ENCODE measurements around the gene HTT. TPM values are rescaled to one million over a fixed set of nuclear protein-coding genes. Genes with fewer than 3 reads are reported as not detected.
A peak's percentile ranks its signal among the peaks of the same experiment; 100 is the strongest.

Gene HTT
- total RNA-seq, 1 donor from 2014 or later: 43.8 TPM

- no peak for DNase-seq (ENCODE audit: low read depth)
- Histone ChIP-seq H3K27me3 (ENCODE audit: control insufficient read depth, insufficient read depth, low read length) (no peaks in the 10 kb centered on the region), H3K36me3 (ENCODE audit: control insufficient read depth, insufficient read depth, low read length) (no peaks in the 10 kb centered on the region), H3K4me3 (ENCODE audit: low read depth, low read length) (no peak overlapping the region)
- TF ChIP-seq CTCF (IDR thresholded peaks at IDR 0.05; ENCODE audit: insufficient read depth, low read length, poor library complexity, severe bottlenecking): no peak
Observed at GRCh38 chr4:3067473-3068001, 6.9 kb upstream of the HTT start.

- Histone ChIP-seq H3K27me3 (ENCODE audit: control insufficient read depth, insufficient read depth, low read length) (no peaks in the 10 kb centered on the region), H3K4me3 (ENCODE audit: low read depth, low read length) (no peak overlapping the region), H3K36me3 (ENCODE audit: control insufficient read depth, insufficient read depth, low read length) (no peaks in the 10 kb centered on the region)
- DNase-seq (ENCODE audit: low read depth): no peak
- TF ChIP-seq CTCF (IDR thresholded peaks at IDR 0.05; ENCODE audit: insufficient read depth, low read length, poor library complexity, severe bottlenecking): no peak
Observed at GRCh38 chr4:3069661-3070199, 4.8 kb upstream of the HTT start.

GRCh38 chr4:3070709-3071500, 3.6 kb upstream of the HTT start:
- no peaks in the 10 kb centered on the region for H3K36me3 ChIP-seq (ENCODE audit: control insufficient read depth, insufficient read depth, low read length)
- no peak overlapping the region for H3K4me3 ChIP-seq (ENCODE audit: low read depth, low read length)
- no peak for TF ChIP-seq CTCF (IDR thresholded peaks at IDR 0.05; ENCODE audit: insufficient read depth, low read length, poor library complexity, severe bottlenecking)
- DNase-seq (ENCODE audit: low read depth): no peak
- H3K27me3 ChIP-seq (ENCODE audit: control insufficient read depth, insufficient read depth, low read length): no peaks in the 10 kb centered on the region

GRCh38 chr4:3071811-3072210, 2.7 kb upstream of the HTT start:
- no peak for TF ChIP-seq CTCF (IDR thresholded peaks at IDR 0.05; ENCODE audit: insufficient read depth, low read length, poor library complexity, severe bottlenecking)
- H3K27me3 ChIP-seq (ENCODE audit: control insufficient read depth, insufficient read depth, low read length): no peaks in the 10 kb centered on the region
- no peak overlapping the region for H3K4me3 ChIP-seq (ENCODE audit: low read depth, low read length)
- DNase-seq (ENCODE audit: low read depth): no peak
- H3K36me3 ChIP-seq (ENCODE audit: control insufficient read depth, insufficient read depth, low read length): no peaks in the 10 kb centered on the region

GRCh38 chr4:3073158-3074077, 1.1 kb upstream of the HTT start:
- DNase-seq (ENCODE audit: low read depth): no peak
- Histone ChIP-seq H3K27me3 (ENCODE audit: control insufficient read depth, insufficient read depth, low read length) (no peaks in the 10 kb centered on the region), H3K36me3 (ENCODE audit: control insufficient read depth, insufficient read depth, low read length) (no peaks in the 10 kb centered on the region), H3K4me3 (ENCODE audit: low read depth, low read length) (peak overlapping the region; percentile 70)
- peak; percentile 33 for TF ChIP-seq CTCF (IDR thresholded peaks at IDR 0.05; ENCODE audit: insufficient read depth, low read length, poor library complexity, severe bottlenecking)

Measured in kidney epithelial cell (primary cell).